HG03575 (cell line): Measurements from ENCODE around the gene CDC45.
A peak's percentile ranks its signal among the peaks of the same experiment; 100 is the strongest.

Source experiments
- ATAC-seq: cut with Tn5 transposase; IDR thresholded peaks from one replicate; pipeline ENCODE4 v1.9.1; 2021; ENCODE audit not compliant: unreplicated experiment, insufficient number of reproducible peaks, low FRiP score; ENCODE audit errors: extremely low read depth

CDC45 gene

GRCh38 chr22:19466126-19466716 lies 13.5 kb upstream of the CDC45 start:
- no peak for ATAC-seq

- ATAC-seq, result no peak
These were observed 12.6 kb upstream of the CDC45 start for GRCh38 chr22:19466848-19467752.

DNA sequence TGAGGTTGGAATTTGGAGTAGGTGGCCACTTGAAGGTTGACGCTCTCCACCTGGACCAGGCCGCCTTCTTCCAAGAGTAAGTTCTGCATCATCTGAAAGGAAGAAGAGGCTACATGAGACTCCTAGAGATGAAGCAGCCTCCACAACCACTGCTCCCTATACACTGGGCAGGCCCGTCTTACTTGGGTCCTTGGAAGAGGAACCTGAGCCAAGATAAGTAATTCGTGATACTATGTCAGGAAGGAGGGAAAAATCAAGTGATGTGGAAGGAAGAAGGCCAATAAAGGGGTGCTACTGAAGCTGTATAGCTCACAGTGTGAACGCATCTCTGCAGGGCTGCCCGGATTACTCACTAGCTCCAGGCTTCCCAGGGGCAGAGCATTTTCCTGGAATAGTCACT lies 11.8 kb upstream of the CDC45 start:
- ATAC-seq, result no peak

DNA sequence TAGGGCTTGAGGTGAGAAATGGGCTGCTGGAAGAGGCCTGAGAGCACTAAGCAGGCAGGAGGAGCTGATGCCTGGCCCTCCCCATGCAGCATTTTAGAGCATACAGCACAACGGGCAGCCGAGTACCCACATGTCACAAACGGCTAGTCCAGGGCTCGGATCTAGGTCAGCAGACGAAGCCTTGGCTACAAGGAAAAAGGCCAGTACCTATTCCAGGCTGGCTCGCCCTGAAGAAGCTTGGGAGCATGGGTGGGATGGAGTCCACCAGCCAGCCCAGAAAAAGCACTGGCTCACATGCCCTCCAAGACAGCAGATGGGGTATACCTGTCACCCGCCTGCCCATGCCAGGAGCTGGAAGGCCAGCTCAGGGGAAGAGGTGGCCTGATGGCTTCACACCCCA lies 10.3 kb upstream of the CDC45 start:
- ATAC-seq, result no peak

DNA sequence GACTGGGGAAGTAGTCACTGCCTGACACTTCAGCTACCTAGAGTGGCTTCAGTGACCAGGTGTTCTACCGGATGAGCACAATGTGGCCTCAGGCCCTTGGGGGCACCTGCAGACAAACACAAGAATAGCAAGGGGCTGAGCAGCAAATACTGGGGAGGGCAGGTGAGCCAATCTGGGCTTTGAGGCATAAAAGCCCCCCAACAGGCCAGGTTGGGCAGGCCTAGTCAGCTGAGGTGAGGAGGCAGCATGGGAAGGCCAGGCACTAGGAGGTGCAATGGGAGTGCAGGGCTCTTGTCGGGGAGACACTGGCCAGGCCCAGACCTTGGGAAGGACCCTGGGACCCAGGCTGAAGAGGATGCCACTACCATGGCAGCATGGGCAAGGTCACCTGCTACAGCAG lies 9.7 kb upstream of the CDC45 start:
- ATAC-seq, result no peak

GRCh38 chr22:19471572-19471971 lies 8.1 kb upstream of the CDC45 start:
- no peak for ATAC-seq

- ATAC-seq, result no peak
These were observed 7.5 kb upstream of the CDC45 start for GRCh38 chr22:19472233-19472632.

DNA sequence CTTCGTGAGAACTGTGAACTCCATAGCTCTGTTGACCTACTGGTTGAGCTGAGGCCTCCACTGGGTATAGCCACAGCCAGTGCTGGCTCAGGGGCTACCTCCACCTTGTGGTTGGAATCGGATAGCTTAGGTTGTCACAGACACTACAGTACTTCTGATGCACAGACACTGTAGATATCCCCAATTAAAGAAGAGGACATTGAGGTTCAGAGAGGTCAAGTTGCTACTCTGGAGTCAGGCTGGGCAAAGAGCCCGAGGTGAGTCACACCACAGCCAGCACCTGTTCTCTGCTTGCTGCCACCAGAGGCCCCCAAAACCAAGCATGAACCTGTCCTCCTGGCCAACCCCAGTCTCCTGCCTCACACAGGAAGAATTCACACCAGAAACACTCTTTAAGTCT lies 6.1 kb upstream of the CDC45 start:
- ATAC-seq, result no peak

GRCh38 chr22:19476023-19476422 lies 3.7 kb upstream of the CDC45 start:
- no peak for ATAC-seq

GRCh38 chr22:19477321-19478044 lies 2.2 kb upstream of the CDC45 start:
- ATAC-seq, result no peak

DNA sequence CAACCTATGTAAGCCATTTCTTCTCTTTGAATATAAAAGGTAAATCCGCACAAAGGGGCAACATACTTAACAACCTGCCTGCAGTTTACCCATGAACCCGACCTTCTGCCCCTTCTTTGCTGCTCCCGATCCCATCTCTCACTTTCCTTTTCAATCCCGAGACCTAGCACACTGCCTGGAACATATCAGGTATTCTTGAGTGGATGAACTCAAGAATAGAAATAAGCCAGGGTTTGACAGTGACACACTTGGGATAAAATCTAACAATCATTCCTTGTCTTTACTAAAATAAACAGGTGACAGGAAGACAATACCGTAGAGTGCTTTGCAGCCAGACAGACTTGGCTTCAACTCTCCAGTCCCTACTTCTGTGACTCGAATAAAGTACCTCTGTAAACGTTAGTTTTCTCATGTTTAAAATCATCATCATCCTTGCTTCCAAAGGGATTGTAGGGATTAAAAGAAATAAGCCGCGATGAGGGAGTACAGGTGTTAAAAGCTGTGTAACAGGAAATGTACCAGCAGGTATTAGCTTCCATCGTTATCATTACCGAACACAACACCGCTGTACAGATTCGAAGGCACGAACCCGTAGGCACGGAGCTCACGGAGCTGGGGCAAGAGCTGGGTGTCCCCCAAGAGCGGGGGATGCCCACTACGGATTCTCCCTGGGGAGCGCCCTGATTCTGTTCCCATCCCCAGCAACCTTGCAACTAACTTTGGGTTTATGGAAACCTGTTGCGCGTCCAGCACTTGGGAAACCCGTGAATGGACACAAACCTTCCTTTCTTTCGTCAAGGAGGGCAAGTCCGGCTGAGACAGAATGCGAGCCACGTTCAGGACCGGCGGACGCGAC lies 1.4 kb upstream of the CDC45 start:
- no peak for ATAC-seq

- peak; percentile 6 for ATAC-seq
These were observed 792 bp upstream of the CDC45 start, which contains the start of gene UFD1 for GRCh38 chr22:19478901-19479354. Gene UFD1 (minus strand): TSS chr22:19479193. CDS start chr22:19479085, 108 bp downstream.

DNA sequence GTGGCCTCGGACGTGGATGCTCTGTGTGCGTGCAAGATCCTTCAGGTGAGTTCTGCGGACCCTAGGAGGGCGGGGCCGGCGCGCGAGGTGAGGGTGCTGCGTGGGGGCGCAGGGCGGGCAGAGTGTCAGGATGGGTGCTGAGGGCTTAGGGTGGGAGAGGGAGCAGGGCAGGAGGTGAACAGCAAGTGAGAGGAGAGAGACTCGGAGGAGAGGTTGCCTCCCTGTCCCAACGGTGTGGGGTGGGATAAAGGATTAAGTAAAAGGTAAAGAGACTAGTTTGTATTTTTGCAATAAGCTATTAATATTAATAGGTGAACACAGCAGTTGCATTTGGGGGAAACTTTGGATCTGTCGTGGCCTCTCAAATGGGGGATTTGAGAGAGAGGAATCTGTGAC lies 451 bp downstream of the CDC45 start:
- no peak for ATAC-seq

GRCh38 chr22:19480789-19481188 lies 1.1 kb downstream of the CDC45 start:
- ATAC-seq, result no peak

- no peak for ATAC-seq
These were observed 2.6 kb downstream of the CDC45 start for GRCh38 chr22:19482297-19482696.

GRCh38 chr22:19483481-19484244 lies 3.9 kb downstream of the CDC45 start:
- ATAC-seq, result no peak

GRCh38 chr22:19488285-19488684 lies 8.6 kb downstream of the CDC45 start:
- ATAC-seq, result no peak
